A549 (cell line): ENCODE measurements around the gene PNLIPRP3. TPM values are rescaled to one million over a fixed set of nuclear protein-coding genes. Genes with fewer than 3 reads are reported as not detected.

Experiments
- ATAC-seq, 2 experiments: fragments of 200-7000 bp in 1 of 2; fragments of >200 bp in 1 of 2; cut with Nextera tagmentation in 1 of 2; cut with Tn5 transposase in 1 of 2; 3 replicates each; pipeline versions ENCODE4 v1.8.0 to v1.9.1; 2018 to 2020; ENCODE audit warnings: mild to moderate bottlenecking in 1 of 2, moderate library complexity in 1 of 2
- CTCF ChIA-PET: fragments of 300-600 bp; sonication (Branson Sonifier 250); formaldehyde crosslinking; extraction: SDS; loops from one replicate; lab custom pipeline; 2021; ENCODE audit warnings: antibody characterized with exemption, inconsistent platforms; lab: Yijun Ruan, JAX
- POLR2A ChIA-PET: fragments of 350-600 bp; formaldehyde crosslinking; extraction: SDS; loops from one replicate; lab custom pipeline; 2021; ENCODE audit warnings: antibody characterized with exemption, inconsistent platforms; lab: Yijun Ruan, JAX
- DNase-seq, 2 experiments: peaks; one replicate each; pipeline versions ENCODE4 v3.0.0 to v3.0.0-alpha.2; 2011 to 2016; ENCODE audit warnings: low read depth in 1 of 2, low spot score in 1 of 2
- FAIRE-seq: peaks from 2 replicates; lab custom pipeline; 2011; peaks lifted over from hg19 to GRCh38; lab: Jason Lieb, UNC
- H3K27ac ChIP-seq, 2 experiments: fragments of >200 bp; sonication (Bioruptor Twin); formaldehyde crosslinking; 3 replicates each; pipeline ENCODE4 v1.5.1; 2016 to 2017
- H3K4me1 ChIP-seq: fragments of >200 bp; sonication (Bioruptor Twin); formaldehyde crosslinking; 3 replicates; pipeline ENCODE4 v1.6.1; 2016
- H3K4me2 ChIP-seq: fragments of >200 bp; sonication (Bioruptor Twin); formaldehyde crosslinking; 3 replicates; pipeline ENCODE4 v1.6.1; 2016
- H3K4me3 ChIP-seq: fragments of >200 bp; sonication (Bioruptor Twin); formaldehyde crosslinking; 3 replicates; pipeline ENCODE4 v1.5.1; 2016
- H3K9me3 ChIP-seq: fragments of >200 bp; sonication (Bioruptor Twin); formaldehyde crosslinking; 3 replicates; pipeline ENCODE4 v1.6.1; 2016
- BHLHE40 ChIP-seq: IDR thresholded peaks from 2 replicates; pipeline ENCODE4 v1.6.1; 2012; ENCODE audit warnings: low read depth, low read length, inconsistent platforms
- CBX8 ChIP-seq: fragments of 200-600 bp; sonication (generic); IDR thresholded peaks from 2 replicates; pipeline ENCODE4 v1.6.1; 2016
- EHMT2 ChIP-seq: fragments of 200-600 bp; sonication (generic); IDR thresholded peaks from 2 replicates; pipeline ENCODE4 v1.6.1; 2016; ENCODE audit warnings: antibody characterized with exemption, low read depth, mild to moderate bottlenecking, moderate library complexity
- ESRRA ChIP-seq: fragments of 150-350 bp; IDR thresholded peaks from 2 replicates; pipeline ENCODE4 v1.6.1; 2014; ENCODE audit warnings: mild to moderate bottlenecking, low read length, borderline replicate concordance
- GATA3 ChIP-seq: IDR thresholded peaks from 2 replicates; pipeline ENCODE4 v1.6.1; 2012; ENCODE audit warnings: borderline replicate concordance
- HEYL ChIP-seq: fragments of 250-450 bp; sonication (Bioruptor Pico); IDR thresholded peaks from 2 replicates; pipeline ENCODE4 v1.8.0; 2021; ENCODE audit warnings: mild to moderate bottlenecking, moderate library complexity
- HOXB13 ChIP-seq: fragments of 250-450 bp; sonication (Bioruptor Pico); IDR thresholded peaks from 2 replicates; pipeline ENCODE4 v1.5.0; 2020; ENCODE audit warnings: low read depth, mild to moderate bottlenecking, moderate library complexity
- HOXB5 ChIP-seq: fragments of 250-450 bp; sonication (Bioruptor Pico); IDR thresholded peaks from 2 replicates; pipeline ENCODE4 v1.5.0; 2020; ENCODE audit warnings: mild to moderate bottlenecking, moderate library complexity
- JUNB ChIP-seq: fragments of >200 bp; sonication (Bioruptor Twin); formaldehyde crosslinking; IDR thresholded peaks from 2 replicates; pipeline ENCODE4 v1.6.1; 2016
- MAZ ChIP-seq: fragments of 150-350 bp; IDR thresholded peaks from 2 replicates; pipeline ENCODE4 v1.6.1; 2014; ENCODE audit warnings: antibody characterized with exemption, low read depth, low read length, borderline replicate concordance
- MYC ChIP-seq: IDR thresholded peaks from 2 replicates; pipeline ENCODE4 v1.6.1; 2012; ENCODE audit warnings: mild to moderate bottlenecking, inconsistent platforms, low read length, improper control_type of control experiment, borderline replicate concordance
- NPAS2 ChIP-seq: fragments of 250-450 bp; sonication (Bioruptor Pico); IDR thresholded peaks from 2 replicates; pipeline ENCODE4 v1.8.0; 2022; ENCODE audit warnings: mild to moderate bottlenecking, moderate library complexity, borderline replicate concordance
- PHF8 ChIP-seq: fragments of 200-600 bp; sonication (generic); IDR thresholded peaks from 2 replicates; pipeline ENCODE4 v1.6.1; 2016; ENCODE audit warnings: low read depth, mild to moderate bottlenecking, antibody characterized with exemption, moderate library complexity, borderline replicate concordance
- POLR2A ChIP-seq: IDR thresholded peaks from 2 replicates; pipeline ENCODE4 v1.6.1; 2012; ENCODE audit warnings: mild to moderate bottlenecking, low read length
- POLR2AphosphoS2 ChIP-seq: conservative IDR thresholded peaks from 2 replicates; pipeline ENCODE4 v1.6.1; 2012; ENCODE audit warnings: low read length, improper control_type of control experiment, inconsistent platforms
- RCOR1 ChIP-seq: fragments of 150-350 bp; IDR thresholded peaks from 2 replicates; pipeline ENCODE4 v1.6.1; 2014; ENCODE audit warnings: antibody characterized with exemption, low read length, low read depth
- RFX5 ChIP-seq: fragments of 450-650 bp; IDR thresholded peaks from 2 replicates; pipeline ENCODE4 v1.7.1; 2014; ENCODE audit warnings: antibody characterized with exemption, mild to moderate bottlenecking, moderate library complexity
- RNF2 ChIP-seq: fragments of 200-600 bp; sonication (generic); IDR thresholded peaks from 2 replicates; pipeline ENCODE4 v1.6.1; 2016; ENCODE audit warnings: low read depth, mild to moderate bottlenecking, antibody characterized with exemption, moderate library complexity, borderline replicate concordance
- SMC3 ChIP-seq: fragments of >200 bp; sonication (Bioruptor Twin); formaldehyde crosslinking; IDR thresholded peaks from 3 replicates; pipeline ENCODE4 v1.6.1; 2018; ENCODE audit warnings: inconsistent platforms
- ZFP36 ChIP-seq: fragments of 450-650 bp; IDR thresholded peaks from 2 replicates; pipeline ENCODE4 v1.6.1; 2014; ENCODE audit warnings: borderline replicate concordance; ENCODE audit not compliant: partially characterized antibody
- WGBS: methylation state at CpG from one replicate; pipeline ENCODE4 v1.1.6; 2017; ENCODE audit errors: missing lambda C conversion rate; 5-methylcytosine and 5-hydroxymethylcytosine counted together
- polyA plus RNA-seq, 4 experiments: library from polyadenylated mRNA; depleted of rRNA in 3 of 4; stranded (reverse); fragments of >200 nt; fragmentation: RNase III in 1 of 4; extraction: RNeasy Plus Mini Kit Qiagen cat#74134 plus additional on column Dnase treatment in 1 of 4; gene quantifications; 2 replicates in 3 of 4; 3 replicates in 1 of 4; pipeline ENCODE4 v1.2.3, GENCODE V29; 2011 to 2017
- TF ChIP-seq, protein P1 (sequence below): fragments of 450-650 bp; IDR thresholded peaks from 2 replicates; pipeline ENCODE4 v1.6.1; 2014; ENCODE audit warnings: antibody characterized with exemption
- TF ChIP-seq, protein P2 (sequence below): fragments of 200-600 bp; sonication (generic); IDR thresholded peaks from 2 replicates; pipeline ENCODE4 v1.6.1; 2016; ENCODE audit warnings: antibody characterized with exemption, mild to moderate bottlenecking, moderate library complexity

The PNLIPRP3 gene
- polyA plus RNA-seq, 2 of the 4 experiments (the other 2 are of a cell fraction): not detected

DNA sequence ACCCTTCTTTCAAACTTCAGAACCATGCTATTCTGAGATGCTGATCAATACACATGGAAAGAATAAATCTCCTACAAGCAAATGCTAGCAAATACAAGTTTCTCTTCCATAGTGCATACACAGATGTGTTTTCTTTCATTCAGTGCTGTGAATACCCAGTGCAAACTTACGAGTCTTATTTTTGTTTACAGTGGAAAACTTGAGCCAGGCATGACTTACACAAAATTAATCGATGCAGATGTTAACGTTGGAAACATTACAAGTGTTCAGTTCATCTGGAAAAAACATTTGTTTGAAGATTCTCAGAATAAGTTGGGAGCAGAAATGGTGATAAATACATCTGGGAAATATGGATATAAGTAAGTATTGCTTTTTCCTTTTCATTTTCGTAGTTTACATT, 48.8 kb downstream of the PNLIPRP3 start:
- DNase-seq (no peak), ATAC-seq (no peak), FAIRE-seq (no peak)
- CTCF ChIA-PET: interaction anchor here (1.1 kb wide), 1 partner anchor 16 kb away, joined by 3 read pairs; no protein-coding TSS in a partner anchor
- POLR2A ChIA-PET: no interaction called here
- H3K4me3 ChIP-seq: no peak overlapping the region
- H3K27ac ChIP-seq: no peak overlapping the region
- H3K4me1 ChIP-seq: no peaks in the 10 kb centered on the region
- H3K9me3 ChIP-seq: no peaks in the 10 kb centered on the region
- H3K4me2 ChIP-seq: no peak overlapping the region
- WGBS: 3% methylated on average over 4 of the region's 4 CpGs
- TF ChIP-seq MYC: no peak

DNA sequence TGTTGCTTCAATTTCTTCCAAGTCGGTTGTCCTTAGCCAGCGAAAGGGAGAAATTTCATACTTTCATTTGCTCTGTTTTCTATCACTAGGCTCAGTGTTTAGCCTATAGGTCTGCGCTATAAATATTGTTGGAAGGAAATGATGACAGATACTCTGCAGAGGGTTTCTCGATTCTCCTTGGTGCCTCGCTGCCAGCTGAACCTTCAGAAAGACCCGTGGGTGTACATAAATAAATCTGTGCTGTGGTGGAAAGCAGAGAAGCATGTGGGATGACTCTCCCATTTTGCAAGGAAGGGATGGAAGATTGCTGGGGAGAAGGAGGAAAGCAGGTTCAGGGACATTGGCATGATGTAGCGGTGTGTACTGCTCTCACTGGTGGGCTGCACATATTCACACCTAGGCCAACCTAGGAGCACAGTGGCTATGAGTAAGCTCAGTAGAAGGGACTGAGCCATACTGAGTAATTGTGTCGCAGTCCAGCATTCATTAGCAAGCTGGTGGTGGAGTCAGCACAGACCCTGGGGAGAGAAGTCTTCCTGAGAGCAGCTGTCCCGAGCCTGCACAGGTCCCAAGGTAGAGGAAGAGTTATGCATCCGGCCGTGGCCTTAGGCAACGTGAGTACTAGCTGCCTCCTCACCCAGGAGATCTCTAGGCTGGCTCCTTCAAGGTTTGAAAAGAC, 50.5 kb downstream of the PNLIPRP3 start:
- POLR2A ChIA-PET: no interaction called here
- WGBS: 15% methylated on average over 12 of the region's 12 CpGs

DNA sequence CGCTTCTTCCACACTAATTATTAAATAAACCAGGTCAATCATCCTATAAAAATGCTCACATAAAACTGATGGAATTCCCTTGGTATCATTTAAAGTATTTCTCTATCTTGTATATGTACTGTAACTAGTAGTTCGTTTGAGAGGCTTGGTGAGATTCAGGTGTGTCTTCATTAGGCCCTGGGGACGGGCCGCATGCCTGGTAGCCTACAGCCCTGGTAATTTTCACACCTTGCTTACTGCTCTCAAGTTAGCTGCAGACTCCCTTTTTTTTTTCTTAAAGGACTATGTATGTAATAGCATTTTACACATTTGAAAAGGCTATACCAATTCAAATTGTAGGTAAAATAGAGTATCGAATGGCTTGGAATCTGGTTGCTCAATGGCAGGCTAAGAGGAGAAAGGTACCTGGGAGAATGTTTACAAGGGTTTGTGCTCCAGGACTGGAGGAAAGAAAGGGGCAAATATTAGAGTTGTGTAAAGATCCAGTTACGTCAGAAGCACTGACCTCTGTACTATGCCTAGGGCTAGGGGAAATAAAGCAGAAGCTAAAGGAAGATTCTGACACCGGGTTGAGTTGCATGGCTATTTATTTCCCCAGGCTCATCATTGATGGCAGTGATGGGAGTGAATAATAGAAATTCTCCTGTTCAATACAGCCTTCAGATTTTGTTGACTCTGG, 59.3 kb downstream of the PNLIPRP3 start:
- H3K4me3 ChIP-seq: no peak overlapping the region
- CTCF ChIA-PET: interaction anchor here (0.6 kb wide), 1 partner anchor 63 kb away, joined by 4 read pairs; no protein-coding TSS in a partner anchor
- TF ChIP-seq HOXB13: no peak
- TF ChIP-seq, all 56 proteins: peak for 0
- DNase-seq (no peak), ATAC-seq (no peak), FAIRE-seq (no peak)
- H3K4me2 ChIP-seq: no peak overlapping the region
- WGBS: 43% methylated on average over 7 of the region's 7 CpGs
- no peak overlapping the region for H3K27ac ChIP-seq
- no peaks in the 10 kb centered on the region for H3K4me1 ChIP-seq
- POLR2A ChIA-PET: no interaction called here
- H3K9me3 ChIP-seq: no peaks in the 10 kb centered on the region

More for the DNA sequence above, 50.5 kb downstream of the PNLIPRP3 start:
- CTCF ChIA-PET: interaction anchor here (0.6 to 1.3 kb wide), 2 partner anchors 13 to 1635 kb away, joined by 3 read pairs; no protein-coding TSS in a partner anchor
- TF ChIP-seq SMC3: no peak
- TF ChIP-seq HOXB13: no peak
- TF ChIP-seq, protein P1, sequence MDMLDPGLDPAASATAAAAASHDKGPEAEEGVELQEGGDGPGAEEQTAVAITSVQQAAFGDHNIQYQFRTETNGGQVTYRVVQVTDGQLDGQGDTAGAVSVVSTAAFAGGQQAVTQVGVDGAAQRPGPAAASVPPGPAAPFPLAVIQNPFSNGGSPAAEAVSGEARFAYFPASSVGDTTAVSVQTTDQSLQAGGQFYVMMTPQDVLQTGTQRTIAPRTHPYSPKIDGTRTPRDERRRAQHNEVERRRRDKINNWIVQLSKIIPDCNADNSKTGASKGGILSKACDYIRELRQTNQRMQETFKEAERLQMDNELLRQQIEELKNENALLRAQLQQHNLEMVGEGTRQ: no peak
- no peak for TF ChIP-seq GATA3
- TF ChIP-seq PHF8: no peak
- TF ChIP-seq BHLHE40: no peak
- TF ChIP-seq EHMT2: no peak
- TF ChIP-seq JUNB: no peak
- no peak for TF ChIP-seq HEYL (CRISPR knock-in tag)
- TF ChIP-seq RCOR1: no peak
- no peak for TF ChIP-seq ZFP36
- no peak for TF ChIP-seq CBX8
- TF ChIP-seq ESRRA: no peak
- TF ChIP-seq RNF2: no peak
- TF ChIP-seq HOXB5 (CRISPR knock-in tag): no peak
- Histone ChIP-seq H3K27ac (no peak overlapping the region), H3K4me2 (no peak overlapping the region), H3K9me3 (no peaks in the 10 kb centered on the region), H3K4me3 (no peak overlapping the region), H3K4me1 (no peaks in the 10 kb centered on the region)
- no peak for FAIRE-seq
- ATAC-seq: 0 out of 6 replicates have a peak, but pooled peaks of 1 of the 2 experiments have one; percentile 34
- DNase-seq: no peak

DNA sequence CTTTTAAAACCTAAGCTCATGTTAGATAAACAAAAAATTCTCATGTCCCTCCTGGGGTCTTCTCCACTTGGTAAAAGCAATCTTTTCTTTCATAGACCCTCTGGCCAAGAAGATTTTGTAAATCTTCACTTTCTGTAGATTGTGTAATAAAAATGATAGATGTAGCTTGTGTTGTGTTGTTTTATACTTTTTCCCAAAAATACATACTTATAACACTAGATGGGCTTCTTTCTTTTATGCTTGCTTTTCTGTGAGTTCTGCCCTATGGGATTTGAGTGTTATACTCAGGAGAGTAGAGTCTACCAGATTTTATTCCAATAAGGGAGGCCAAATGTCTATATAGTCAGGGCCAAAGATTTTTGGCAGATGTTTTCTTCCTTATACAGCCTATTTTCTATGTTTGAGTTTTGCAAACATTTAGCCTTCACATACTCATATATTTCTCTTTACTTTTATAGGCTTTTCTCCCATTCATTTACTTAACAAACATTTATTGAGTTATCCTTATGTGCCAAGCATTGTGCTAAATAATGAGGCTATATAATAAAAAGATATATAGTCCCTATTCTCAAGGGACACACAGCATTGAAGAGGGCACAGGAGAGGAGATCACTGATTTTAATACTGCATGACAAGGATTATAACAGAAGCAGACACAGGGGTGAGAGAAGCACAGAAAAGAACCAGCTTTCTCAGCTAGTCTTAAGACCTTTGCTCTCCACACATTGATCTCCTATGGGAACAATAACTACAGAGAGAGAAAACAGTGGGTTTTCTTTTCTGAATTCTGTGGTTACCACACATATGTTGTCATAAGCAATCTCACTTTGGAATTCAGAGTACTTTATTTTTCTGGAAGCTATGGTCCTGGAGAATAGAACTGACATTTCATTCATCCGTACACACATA, 60.1 kb downstream of the PNLIPRP3 start:
- Histone ChIP-seq H3K9me3 (no peaks in the 10 kb centered on the region), H3K4me3 (no peak overlapping the region), H3K4me1 (no peaks in the 10 kb centered on the region), H3K27ac (no peak overlapping the region), H3K4me2 (no peak overlapping the region)
- POLR2A ChIA-PET: no interaction called here
- ATAC-seq (no peak), DNase-seq (no peak), FAIRE-seq (no peak)
- CTCF ChIA-PET: no interaction called here
- 95% methylated on average over 1 of the region's 1 CpG for WGBS
- TF ChIP-seq POLR2AphosphoS2 (no peak), PHF8 (no peak), RFX5 (no peak), NPAS2 (CRISPR knock-in tag) (no peak), HEYL (CRISPR knock-in tag) (no peak), MAZ (no peak), RCOR1 (no peak), BHLHE40 (no peak), POLR2A (no peak)
- TF ChIP-seq, protein P2, sequence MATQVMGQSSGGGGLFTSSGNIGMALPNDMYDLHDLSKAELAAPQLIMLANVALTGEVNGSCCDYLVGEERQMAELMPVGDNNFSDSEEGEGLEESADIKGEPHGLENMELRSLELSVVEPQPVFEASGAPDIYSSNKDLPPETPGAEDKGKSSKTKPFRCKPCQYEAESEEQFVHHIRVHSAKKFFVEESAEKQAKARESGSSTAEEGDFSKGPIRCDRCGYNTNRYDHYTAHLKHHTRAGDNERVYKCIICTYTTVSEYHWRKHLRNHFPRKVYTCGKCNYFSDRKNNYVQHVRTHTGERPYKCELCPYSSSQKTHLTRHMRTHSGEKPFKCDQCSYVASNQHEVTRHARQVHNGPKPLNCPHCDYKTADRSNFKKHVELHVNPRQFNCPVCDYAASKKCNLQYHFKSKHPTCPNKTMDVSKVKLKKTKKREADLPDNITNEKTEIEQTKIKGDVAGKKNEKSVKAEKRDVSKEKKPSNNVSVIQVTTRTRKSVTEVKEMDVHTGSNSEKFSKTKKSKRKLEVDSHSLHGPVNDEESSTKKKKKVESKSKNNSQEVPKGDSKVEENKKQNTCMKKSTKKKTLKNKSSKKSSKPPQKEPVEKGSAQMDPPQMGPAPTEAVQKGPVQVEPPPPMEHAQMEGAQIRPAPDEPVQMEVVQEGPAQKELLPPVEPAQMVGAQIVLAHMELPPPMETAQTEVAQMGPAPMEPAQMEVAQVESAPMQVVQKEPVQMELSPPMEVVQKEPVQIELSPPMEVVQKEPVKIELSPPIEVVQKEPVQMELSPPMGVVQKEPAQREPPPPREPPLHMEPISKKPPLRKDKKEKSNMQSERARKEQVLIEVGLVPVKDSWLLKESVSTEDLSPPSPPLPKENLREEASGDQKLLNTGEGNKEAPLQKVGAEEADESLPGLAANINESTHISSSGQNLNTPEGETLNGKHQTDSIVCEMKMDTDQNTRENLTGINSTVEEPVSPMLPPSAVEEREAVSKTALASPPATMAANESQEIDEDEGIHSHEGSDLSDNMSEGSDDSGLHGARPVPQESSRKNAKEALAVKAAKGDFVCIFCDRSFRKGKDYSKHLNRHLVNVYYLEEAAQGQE: no peak
- TF ChIP-seq, protein P1: no peak
